Mucosa of descending colon (tissue), 3 donors: Measurements from ENCODE around the gene KCNQ5. TPM values are rescaled to one million over a fixed set of nuclear protein-coding genes. Genes with fewer than 3 reads are reported as not detected.

Experiments used
- ATAC-seq: fragments of 200-7000 bp; cut with Tn5 transposase; one replicate; pipeline ENCODE4 v1.9.1; 2020; ENCODE audit warnings: mild to moderate bottlenecking, moderate library complexity
- DNase-seq, 3 donors: peaks; one replicate each; pipeline ENCODE4 v3.0.0-alpha.2; 2020
- H3K36me3 ChIP-seq: fragments of 200-600 bp; one replicate; pipeline ENCODE4 v1.8.0; 2021; ENCODE audit warnings: low read depth, mild to moderate bottlenecking
- H3K4me1 ChIP-seq: fragments of 200-600 bp; one replicate; pipeline ENCODE4 v1.8.0; 2021; ENCODE audit warnings: low read depth, mild to moderate bottlenecking
- H3K4me3 ChIP-seq: fragments of 200-600 bp; one replicate; pipeline ENCODE4 v1.8.0; 2021; ENCODE audit warnings: mild to moderate bottlenecking
- H3K9me3 ChIP-seq: fragments of 200-600 bp; one replicate; pipeline ENCODE4 v1.8.0; 2021; ENCODE audit warnings: mild to moderate bottlenecking
- CTCF ChIP-seq: fragments of 200-600 bp; IDR thresholded peaks from one replicate; pipeline ENCODE4 v1.8.0; 2022; ENCODE audit warnings: antibody characterized with exemption, mild to moderate bottlenecking
- intact Hi-C, 2 donors: fragments of 100-400 bp; cut with DNase I in 1 of 2; cut with micrococcal nuclease in 1 of 2; formaldehyde crosslinking; loops; one replicate each; pipeline versions ENCODE4 v1.11.0 to v1.11.1; 2022; cut with DNase I, micrococcal nuclease
- total RNA-seq, 3 donors: library from RNA; stranded (reverse); fragmentation: NEBNext Ultra II Directional in 2 of 3; extraction: Animal tissue kit (Norgen Biotek cat#: 25700) in 2 of 3; gene quantifications; one replicate each; pipeline versions ENCODE4 v1.2.1 to v1.2.4, GENCODE V29; 2021 to 2023
- donor health status: DM: no; HTN: no; CAD: no; lungs with moderate emphysema.
- donor health status: DM: no; HTN: no; CAD: no.
- donor health status: DM: no; HTN: yes; CAD: no.

KCNQ5 gene
- total RNA-seq, 3 donors from 2014 or later, result 0.14 to 2.3 (median 0.17) TPM

- TF ChIP-seq CTCF, result no peak
- H3K36me3 ChIP-seq, result no peaks in the 10 kb centered on the region
- no peak overlapping the region for H3K4me3 ChIP-seq
- intact Hi-C loops, result no loop called here
- no peaks in the 10 kb centered on the region for H3K9me3 ChIP-seq
- DNase-seq (no peak), ATAC-seq (no peak)
- no peaks in the 10 kb centered on the region for H3K4me1 ChIP-seq
Measured at GRCh38 chr6:72650081-72650745, 28.3 kb downstream of the KCNQ5 start.

- no peak for DNase-seq
- Histone ChIP-seq H3K4me1 (no peaks in the 10 kb centered on the region), H3K36me3 (no peaks in the 10 kb centered on the region), H3K4me3 (no peak overlapping the region), H3K9me3 (no peaks in the 10 kb centered on the region)
- TF ChIP-seq CTCF, result no peak
- ATAC-seq, result no peak
- intact Hi-C loops, result no loop called here
Measured at GRCh38 chr6:72651174-72651573, 29.3 kb downstream of the KCNQ5 start.

- Histone ChIP-seq H3K4me1 (no peaks in the 10 kb centered on the region), H3K4me3 (no peak overlapping the region), H3K9me3 (no peaks in the 10 kb centered on the region), H3K36me3 (no peaks in the 10 kb centered on the region)
- DNase-seq, result no peak
- intact Hi-C loops, result no loop called here
- ATAC-seq, result no peak
- TF ChIP-seq CTCF, result no peak
Measured at GRCh38 chr6:72651967-72652956, 30.4 kb downstream of the KCNQ5 start.

- H3K36me3 ChIP-seq, result no peaks in the 10 kb centered on the region
- no peak for DNase-seq
- H3K4me3 ChIP-seq, result no peak overlapping the region
- no peaks in the 10 kb centered on the region for H3K9me3 ChIP-seq
- TF ChIP-seq CTCF, result no peak
- ATAC-seq, result no peak
- no peaks in the 10 kb centered on the region for H3K4me1 ChIP-seq
- intact Hi-C loops, result no loop called here
Measured at GRCh38 chr6:72653026-72653425, 31.2 kb downstream of the KCNQ5 start.

GRCh38 chr6:72654071-72654621 lies 32.3 kb downstream of the KCNQ5 start:
- TF ChIP-seq CTCF, result no peak
- Histone ChIP-seq H3K4me1 (no peaks in the 10 kb centered on the region), H3K4me3 (no peak overlapping the region), H3K36me3 (no peaks in the 10 kb centered on the region), H3K9me3 (no peaks in the 10 kb centered on the region)
- DNase-seq (no peak), ATAC-seq (no peak)
- intact Hi-C loops, result no loop called here
